H1 (cell line): ENCODE results near the gene CTTNBP2. TPM values are rescaled to one million over a fixed set of nuclear protein-coding genes. Genes with fewer than 3 reads are reported as not detected.

Experiments used
- CTCF ChIA-PET: fragments of 300-600 bp; sonication (Branson Sonifier 250); formaldehyde crosslinking; loops from one replicate; lab custom pipeline; 2021; ENCODE audit not compliant: partially characterized antibody; lab: Charles Lee
- POLR2A ChIA-PET: fragments of 300-600 bp; sonication (Branson Sonifier 250); formaldehyde crosslinking; loops from one replicate; lab custom pipeline; 2021; ENCODE audit warnings: inconsistent platforms; ENCODE audit not compliant: partially characterized antibody; lab: Charles Lee
- DNase-seq, 2 experiments: peaks; one replicate each; pipeline versions ENCODE4 v3.0.0 to v3.0.0-alpha.2; 2010 to 2022; ENCODE audit warnings: low spot score in 2 of 2, low read depth in 1 of 2, mixed read lengths in 1 of 2
- FAIRE-seq: peaks from 2 replicates; lab custom pipeline; 2011; peaks lifted over from hg19 to GRCh38; lab: Jason Lieb, UNC
- H2AFZ ChIP-seq: 2 replicates; pipeline ENCODE4 v1.8.1; 2012; ENCODE audit warnings: low read length, inconsistent platforms
- H2AK5ac ChIP-seq: 2 replicates; pipeline ENCODE4 v1.6.1; 2013; ENCODE audit warnings: low read depth, low read length
- H2BK120ac ChIP-seq: replicated peaks from 2 replicates; pipeline ENCODE3; 2013; ENCODE audit warnings: low read depth, low read length, inconsistent platforms
- H2BK12ac ChIP-seq: 2 replicates; pipeline ENCODE4 v1.6.1; 2013; ENCODE audit warnings: low read depth, low read length
- H2BK15ac ChIP-seq: 2 replicates; pipeline ENCODE4 v1.6.1; 2013; ENCODE audit warnings: low read length
- H2BK20ac ChIP-seq: 2 replicates; pipeline ENCODE4 v1.6.1; 2013; ENCODE audit warnings: low read length
- H2BK5ac ChIP-seq: 2 replicates; pipeline ENCODE4 v1.6.1; 2013; ENCODE audit warnings: low read depth, low read length
- H3K14ac ChIP-seq: 2 replicates; pipeline ENCODE4 v1.6.1; 2013; ENCODE audit warnings: inconsistent platforms; ENCODE audit not compliant: insufficient read length
- H3K18ac ChIP-seq: 2 replicates; pipeline ENCODE4 v1.6.1; 2013; ENCODE audit warnings: low read length; ENCODE audit errors: extremely low read depth
- H3K23ac ChIP-seq: 2 replicates; pipeline ENCODE4 v1.6.1; 2013; ENCODE audit warnings: inconsistent platforms; ENCODE audit not compliant: insufficient read length
- H3K23me2 ChIP-seq: 2 replicates; pipeline ENCODE4 v1.6.1; 2013; ENCODE audit warnings: low read depth, low read length
- H3K27ac ChIP-seq: 2 replicates; pipeline ENCODE4 v1.6.1; 2011; ENCODE audit warnings: low read depth, low read length, inconsistent platforms
- H3K27me3 ChIP-seq, 4 experiments: replicated peaks in 1 of 4; 1 replicate in 1 of 4; 2 replicates in 3 of 4; pipeline versions ENCODE4 v1.6.1 to v1.8.1; 2011 to 2013; ENCODE audit warnings: low read length in 3 of 4, mild to moderate bottlenecking in 3 of 4, inconsistent platforms in 2 of 4, mixed read lengths in 2 of 4, moderate library complexity in 1 of 4; ENCODE audit not compliant: control insufficient read depth in 3 of 4, insufficient read depth in 3 of 4; ENCODE audit errors: extremely low read depth in 1 of 4
- H3K36me3 ChIP-seq, 4 experiments: 2 replicates each; pipeline versions ENCODE4 v1.6.1 to v1.8.1; 2011 to 2013; ENCODE audit warnings: mild to moderate bottlenecking in 4 of 4, low read length in 3 of 4, moderate library complexity in 2 of 4, control low read depth in 1 of 4, inconsistent platforms in 1 of 4; ENCODE audit not compliant: insufficient read depth in 4 of 4, control insufficient read depth in 2 of 4
- H3K4ac ChIP-seq: replicated peaks from 2 replicates; pipeline ENCODE3; 2013; ENCODE audit warnings: low read length, low read depth, mixed read lengths, inconsistent platforms; ENCODE audit not compliant: insufficient read length
- H3K4me1 ChIP-seq, 4 experiments: replicated peaks in 1 of 4; 1 replicate in 1 of 4; 2 replicates in 3 of 4; pipeline versions ENCODE4 v1.6.1 to v1.8.1; 2011 to 2013; ENCODE audit warnings: low read length in 3 of 4, inconsistent platforms in 2 of 4, mixed read lengths in 1 of 4; ENCODE audit not compliant: insufficient read depth in 4 of 4, control insufficient read depth in 3 of 4
- H3K4me2 ChIP-seq, 2 experiments: 2 replicates each; pipeline versions ENCODE4 v1.6.1 to v1.8.1; 2011 to 2013; ENCODE audit warnings: low read depth in 2 of 2, low read length in 2 of 2, control low read depth in 1 of 2, inconsistent platforms in 1 of 2, mild to moderate bottlenecking in 1 of 2; ENCODE audit not compliant: insufficient read depth in 1 of 2
- H3K4me3 ChIP-seq, 4 experiments: fragments of 200-600, 300-600 bp in 1 of 4; sonication (generic), shearing (Covaris generic), sonication (Bioruptor Twin) in 1 of 4; 2 replicates each; pipeline versions ENCODE4 v1.5.1 to v1.8.1; 2011 to 2016; ENCODE audit warnings: low read length in 4 of 4, low read depth in 3 of 4, control low read depth in 2 of 4, inconsistent platforms in 2 of 4, mild to moderate bottlenecking in 2 of 4, mixed read lengths in 1 of 4, moderate library complexity in 1 of 4; ENCODE audit not compliant: insufficient read depth in 2 of 4; ENCODE audit errors: extremely low read depth in 1 of 4
- H3K56ac ChIP-seq: replicated peaks from 2 replicates; pipeline ENCODE3; 2013; ENCODE audit warnings: low read depth, mild to moderate bottlenecking, mixed read lengths, low read length, inconsistent platforms; ENCODE audit not compliant: insufficient read length
- H3K79me1 ChIP-seq: 2 replicates; pipeline ENCODE4 v1.6.1; 2013; ENCODE audit warnings: low read depth, low read length, control low read depth
- H3K79me2 ChIP-seq, 2 experiments: 2 replicates each; pipeline versions ENCODE4 v1.6.1 to v1.8.1; 2012 to 2013; ENCODE audit warnings: low read length in 2 of 2, mild to moderate bottlenecking in 2 of 2, inconsistent platforms in 1 of 2; ENCODE audit not compliant: insufficient read depth in 2 of 2, control insufficient read depth in 1 of 2
- H3K9ac ChIP-seq, 4 experiments: replicated peaks in 1 of 4; 1 replicate in 1 of 4; 2 replicates in 3 of 4; pipeline versions ENCODE4 v1.6.1 to v1.8.1; 2011 to 2013; ENCODE audit warnings: low read depth in 3 of 4, low read length in 3 of 4, control low read depth in 2 of 4, mild to moderate bottlenecking in 2 of 4, moderate library complexity in 2 of 4, inconsistent platforms in 1 of 4; ENCODE audit errors: extremely low read depth in 1 of 4
- H3K9me3 ChIP-seq, 2 experiments: 2 replicates each; pipeline versions ENCODE4 v1.6.1 to v1.8.1; 2012 to 2013; ENCODE audit warnings: mild to moderate bottlenecking in 2 of 2, moderate library complexity in 2 of 2, control low read depth in 1 of 2, inconsistent platforms in 1 of 2, low read depth in 1 of 2, low read length in 1 of 2, mixed read lengths in 1 of 2; ENCODE audit not compliant: insufficient read depth in 2 of 2
- H4K20me1 ChIP-seq, 2 experiments: replicated peaks in 1 of 2; 2 replicates each; pipeline versions ENCODE3 to v1.8.1; 2011 to 2013; ENCODE audit warnings: inconsistent platforms in 2 of 2, low read length in 2 of 2, mild to moderate bottlenecking in 1 of 2; ENCODE audit not compliant: insufficient read depth in 2 of 2, control insufficient read depth in 1 of 2
- H4K5ac ChIP-seq: 2 replicates; pipeline ENCODE4 v1.6.1; 2013; ENCODE audit warnings: low read length, low read depth, mixed read lengths, inconsistent platforms; ENCODE audit not compliant: insufficient read length
- H4K8ac ChIP-seq: 2 replicates; pipeline ENCODE4 v1.8.0; 2013; ENCODE audit warnings: mild to moderate bottlenecking, moderate library complexity, low read length, inconsistent platforms; ENCODE audit not compliant: insufficient read depth; ENCODE audit errors: extremely low read depth
- H4K91ac ChIP-seq: replicated peaks from 2 replicates; pipeline ENCODE3; 2013; ENCODE audit warnings: low read length, mixed read lengths, inconsistent platforms; ENCODE audit not compliant: insufficient read length
- TBP ChIP-seq: IDR thresholded peaks from 2 replicates; pipeline ENCODE4 v1.6.1; 2011; ENCODE audit warnings: low read depth, low read length, improper control_type of control experiment
- WGBS, 2 experiments: shearing (Covaris generic) in 1 of 2; methylation state at CpG; one replicate each; pipeline versions ENCODE4 v1.1.6 to v1.1.7; 2013 to 2015; ENCODE audit warnings: low lambda C conversion rate in 2 of 2, mixed read lengths in 2 of 2, inconsistent platforms in 1 of 2, low coverage in 1 of 2, missing lambda C conversion rate in 1 of 2; ENCODE audit not compliant: insufficient replicate concordance in 2 of 2, insufficient coverage in 1 of 2, insufficient read length in 1 of 2; ENCODE audit errors: extremely low coverage in 1 of 2, missing lambda C conversion rate in 1 of 2; 5-methylcytosine and 5-hydroxymethylcytosine counted together
- polyA plus RNA-seq, 7 experiments: library from polyadenylated mRNA; depleted of rRNA in 3 of 7; stranded (reverse) in 5 of 7; unstranded in 2 of 7; fragments of >200 nt in 5 of 7; fragments of 200-250 nt in 2 of 7; gene quantifications; 1 replicate in 5 of 7; 2 replicates in 1 of 7; 4 replicates in 1 of 7; pipeline versions ENCODE4 v1.2.1 to v1.2.3, GENCODE V29; 2011 to 2013; ENCODE audit warnings: missing spikeins in 2 of 7, mixed read lengths in 2 of 7
- total RNA-seq: library from RNA; stranded (reverse); fragmentation: NEBNext Ultra II Directional; extraction: Animal tissue kit (Norgen Biotek cat#: 25700); gene quantifications from 2 replicates; pipeline ENCODE4 v1.2.1, GENCODE V29; 2021

CTTNBP2 gene
- total and polyA plus RNA-seq, 2 of the 8 experiments (the other 6 are each of a cell fraction or from before 2014, with no cell fraction given), result 15.3 to 35.1 TPM

DNA sequence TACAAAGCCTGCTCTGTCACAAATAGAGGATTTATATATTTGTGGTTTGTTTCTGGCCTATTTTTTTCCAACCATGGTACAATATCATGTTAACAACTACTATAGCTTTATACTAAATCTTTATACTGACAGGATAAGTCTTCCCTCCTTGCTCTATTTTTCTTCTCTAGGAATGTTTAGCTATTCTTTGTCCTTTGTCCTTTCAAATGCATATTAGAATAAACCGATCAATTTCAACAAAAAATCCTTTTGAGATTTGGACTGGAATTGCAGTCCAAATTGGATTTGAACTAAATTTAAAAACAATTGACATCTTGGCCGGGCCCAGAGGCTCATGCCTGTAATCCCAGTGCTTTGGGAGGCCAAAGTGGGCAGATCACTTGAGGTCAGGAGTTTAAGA is 39.2 kb upstream of the CTTNBP2 start:
- CTCF ChIA-PET, result no interaction called here
- no peak overlapping the region for H2AFZ ChIP-seq
- H2BK12ac ChIP-seq, result no peak overlapping the region
- H3K9me3 ChIP-seq, result no peaks in the 10 kb centered on the region
- no peaks in the 10 kb centered on the region for H3K36me3 ChIP-seq
- no peak for TF ChIP-seq TBP
- H3K56ac ChIP-seq, result no peak overlapping the region
- H3K79me2 ChIP-seq, result no peaks in the 10 kb centered on the region
- no peak overlapping the region for H2BK5ac ChIP-seq
- no peak overlapping the region for H3K4me2 ChIP-seq
- no peaks in the 10 kb centered on the region for H3K27me3 ChIP-seq
- no peaks in the 10 kb centered on the region for H3K79me1 ChIP-seq
- POLR2A ChIA-PET, result no interaction called here
- DNase-seq (no peak), FAIRE-seq (no peak)
- no peak overlapping the region for H2BK120ac ChIP-seq
- no peak overlapping the region for H3K9ac ChIP-seq
- no peak overlapping the region for H2BK20ac ChIP-seq
- H2BK15ac ChIP-seq, result no peak overlapping the region
- H3K4me3 ChIP-seq, result no peak overlapping the region
- H4K91ac ChIP-seq, result no peak overlapping the region
- 89% methylated on average over 2 of the region's 2 CpGs; no CpG with 5 or more reads in 1 of the 2 experiments for WGBS, 2 experiments
- H3K23ac ChIP-seq, result no peak overlapping the region
- no peak overlapping the region for H4K8ac ChIP-seq
- no peak overlapping the region for H2AK5ac ChIP-seq
- no peak overlapping the region for H3K4ac ChIP-seq
- no peak overlapping the region for H3K27ac ChIP-seq
- no peaks in the 10 kb centered on the region for H4K20me1 ChIP-seq
- H4K5ac ChIP-seq, result no peak overlapping the region
- H3K4me1 ChIP-seq, result no peaks in the 10 kb centered on the region
- no peak overlapping the region for H3K14ac ChIP-seq
- H3K18ac ChIP-seq, result no peak overlapping the region
- H3K23me2 ChIP-seq, result no peaks in the 10 kb centered on the region
